GM19025 (cell line): ENCODE data around the gene TOR2A.
"Not testable (repeated sequence)": the region's sequence is repeated elsewhere in the genome, so short reads cannot be mapped to it uniquely, and the experiment has no call there.

Source experiments
- ATAC-seq: cut with Tn5 transposase; IDR thresholded peaks from one replicate; pipeline ENCODE4 v1.9.1; 2021; ENCODE audit warnings: mild to moderate bottlenecking, low read depth, moderate library complexity; ENCODE audit not compliant: unreplicated experiment

Gene TOR2A

GRCh38 chr9:127769101-127769500 lies 34.0 kb upstream of the TOR2A start:
- no peak for ATAC-seq

DNA sequence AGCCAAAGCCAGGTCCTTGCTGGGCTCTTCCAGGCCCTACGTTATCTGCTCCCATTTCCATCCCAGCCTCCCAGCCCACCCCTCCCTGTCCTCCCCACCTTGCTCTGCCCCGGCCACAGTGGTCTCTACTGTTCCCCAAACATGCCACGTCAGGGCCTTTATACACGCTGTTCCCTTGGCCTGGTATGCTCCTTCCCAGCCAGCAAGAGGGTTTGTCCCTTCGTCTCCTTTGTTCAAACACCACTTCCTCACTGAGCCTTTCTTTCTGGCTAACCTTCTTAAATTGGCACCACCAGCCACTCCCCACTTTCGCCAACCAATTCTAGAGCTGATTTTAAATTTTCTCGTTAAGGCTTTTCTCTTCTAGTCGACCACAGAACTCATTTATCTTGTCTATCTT lies 33.6 kb upstream of the TOR2A start:
- no peak for ATAC-seq

GRCh38 chr9:127767909-127768331 lies 32.8 kb upstream of the TOR2A start:
- ATAC-seq, result no peak

DNA sequence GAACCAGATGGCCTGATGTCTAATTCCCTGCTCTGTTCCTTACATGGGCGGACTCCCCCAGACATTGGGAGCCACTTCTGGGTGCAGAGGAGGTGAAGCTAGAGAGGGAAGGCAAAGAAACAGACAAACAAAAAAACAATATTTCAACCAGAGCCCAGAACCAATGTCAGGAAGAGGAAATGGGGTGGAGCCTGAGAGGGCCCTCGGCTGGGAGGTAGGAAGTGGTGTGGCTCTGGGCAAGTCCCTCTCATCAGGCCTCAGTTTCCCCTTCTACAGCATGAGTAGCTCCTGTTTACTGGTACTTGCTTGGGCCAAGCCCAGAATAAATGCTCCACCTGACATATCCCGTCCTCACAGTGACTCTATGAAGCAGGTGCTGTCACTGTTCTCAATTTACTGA lies 32.3 kb upstream of the TOR2A start:
- no peak for ATAC-seq

GRCh38 chr9:127765418-127765817 lies 30.3 kb upstream of the TOR2A start:
- ATAC-seq, result no peak

DNA sequence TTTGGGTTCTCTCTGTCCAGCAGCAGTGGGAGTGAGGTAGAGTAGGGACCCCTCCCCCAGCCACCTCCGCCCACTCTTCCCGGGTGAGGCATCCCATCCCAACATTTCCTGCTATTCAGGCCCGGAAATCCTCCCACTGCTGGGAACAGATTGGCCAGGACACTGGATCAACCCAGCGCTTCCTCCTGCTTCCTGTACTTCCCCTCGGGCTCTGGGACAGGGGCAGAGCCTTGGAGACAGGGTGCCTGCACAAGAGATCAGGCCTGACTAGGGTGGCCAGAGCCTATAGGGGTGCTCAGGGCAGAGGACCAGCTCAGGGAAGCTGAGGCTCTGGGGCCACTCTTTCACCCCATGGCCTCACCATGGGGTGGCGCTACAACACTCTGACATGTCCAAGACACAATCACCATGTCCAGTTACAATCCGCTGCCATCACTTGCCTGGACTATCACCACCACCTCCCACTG lies 28.9 kb upstream of the TOR2A start:
- no peak for ATAC-seq

DNA sequence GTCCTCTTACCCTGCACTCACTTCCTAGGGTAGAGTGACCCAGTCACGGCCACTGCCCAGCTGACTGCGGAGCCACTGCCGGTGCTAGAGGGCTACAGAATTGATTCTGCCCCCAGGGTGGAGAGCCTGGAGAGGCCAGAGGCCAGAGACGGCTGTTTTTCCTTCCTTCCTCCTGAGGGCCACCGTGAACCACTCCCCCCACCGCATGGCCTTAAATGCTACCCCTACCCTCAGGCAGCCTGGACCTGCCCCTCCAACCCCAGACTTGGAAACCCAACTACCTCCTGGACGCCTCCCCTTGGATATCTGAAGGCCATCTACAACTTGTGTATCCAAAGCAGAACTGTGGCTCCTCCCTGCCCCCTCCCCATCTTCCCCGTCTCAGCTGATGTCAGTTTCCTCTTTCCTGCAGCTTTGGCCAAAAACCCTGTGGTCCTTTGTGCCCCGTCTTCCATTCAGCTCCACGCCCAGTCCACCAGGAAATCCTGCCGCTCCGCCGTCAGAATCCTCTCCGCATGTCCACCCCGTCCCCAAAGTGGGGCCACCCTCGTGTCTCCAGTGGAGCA lies 27.1 kb upstream of the TOR2A start:
- no peak for ATAC-seq

GRCh38 chr9:127761491-127761956 lies 26.4 kb upstream of the TOR2A start:
- no peak for ATAC-seq

- no peak for ATAC-seq
Observed at GRCh38 chr9:127761061-127761460, 26.0 kb upstream of the TOR2A start.

DNA sequence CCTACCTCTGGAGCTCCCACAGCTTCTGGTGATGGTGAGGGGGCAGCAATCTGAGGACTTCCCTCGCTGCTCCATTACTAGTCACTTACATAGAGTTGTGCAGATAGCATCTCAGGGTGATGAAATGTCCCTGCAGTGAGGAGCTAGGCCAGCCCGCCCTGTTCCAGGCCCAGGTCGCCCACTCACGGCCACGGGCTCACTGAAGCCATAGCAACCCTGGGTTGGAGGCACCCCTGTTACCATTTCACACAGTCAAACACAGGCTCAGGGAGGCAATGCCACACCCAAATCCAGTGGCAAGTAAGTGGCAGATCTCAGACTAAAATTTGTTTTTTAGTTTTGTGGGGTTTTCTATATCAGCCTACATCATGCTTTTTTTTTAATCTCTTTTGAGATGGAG lies 23.7 kb upstream of the TOR2A start:
- ATAC-seq, result no peak

DNA sequence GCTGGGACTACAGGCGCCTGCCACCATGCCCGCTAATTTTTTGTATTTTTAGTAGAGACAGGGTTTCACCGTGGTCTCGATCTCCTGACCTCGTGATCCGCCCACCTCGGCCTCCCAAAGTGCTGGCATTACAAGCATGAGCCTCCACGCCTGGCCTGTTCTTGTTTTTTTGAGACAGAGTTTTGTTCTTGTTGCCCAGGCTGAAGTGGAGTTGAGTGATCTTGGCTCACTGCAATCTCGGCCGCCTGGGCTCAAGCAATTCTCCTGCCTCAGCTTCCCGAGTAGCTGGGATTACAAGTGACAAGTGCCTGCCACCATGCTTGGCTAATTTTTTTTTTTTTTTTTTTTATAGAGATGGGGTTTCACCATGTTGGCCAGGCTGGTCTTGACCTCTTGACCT lies 21.7 kb upstream of the TOR2A start:
- not testable (repeated sequence) for ATAC-seq

DNA sequence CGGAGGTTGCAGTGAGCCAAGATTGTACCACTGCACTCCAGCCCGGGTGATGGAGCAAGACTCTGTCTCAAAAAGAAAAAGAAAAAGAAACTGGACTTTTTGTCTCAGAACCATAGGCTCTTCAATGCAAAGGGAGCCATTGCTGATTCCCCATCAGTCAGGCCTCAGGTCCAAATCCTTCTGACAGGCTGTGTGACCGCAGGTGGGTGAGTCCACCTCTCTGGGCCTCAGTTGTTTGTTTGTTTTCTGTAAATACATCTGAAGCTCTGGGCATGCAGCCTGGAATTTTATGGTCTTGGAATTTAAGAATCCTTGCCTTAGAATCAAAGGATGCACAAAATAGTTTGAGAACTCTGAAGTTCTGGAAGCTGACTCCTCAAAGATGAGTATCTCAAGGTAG lies 21.1 kb upstream of the TOR2A start:
- ATAC-seq, result no peak

DNA sequence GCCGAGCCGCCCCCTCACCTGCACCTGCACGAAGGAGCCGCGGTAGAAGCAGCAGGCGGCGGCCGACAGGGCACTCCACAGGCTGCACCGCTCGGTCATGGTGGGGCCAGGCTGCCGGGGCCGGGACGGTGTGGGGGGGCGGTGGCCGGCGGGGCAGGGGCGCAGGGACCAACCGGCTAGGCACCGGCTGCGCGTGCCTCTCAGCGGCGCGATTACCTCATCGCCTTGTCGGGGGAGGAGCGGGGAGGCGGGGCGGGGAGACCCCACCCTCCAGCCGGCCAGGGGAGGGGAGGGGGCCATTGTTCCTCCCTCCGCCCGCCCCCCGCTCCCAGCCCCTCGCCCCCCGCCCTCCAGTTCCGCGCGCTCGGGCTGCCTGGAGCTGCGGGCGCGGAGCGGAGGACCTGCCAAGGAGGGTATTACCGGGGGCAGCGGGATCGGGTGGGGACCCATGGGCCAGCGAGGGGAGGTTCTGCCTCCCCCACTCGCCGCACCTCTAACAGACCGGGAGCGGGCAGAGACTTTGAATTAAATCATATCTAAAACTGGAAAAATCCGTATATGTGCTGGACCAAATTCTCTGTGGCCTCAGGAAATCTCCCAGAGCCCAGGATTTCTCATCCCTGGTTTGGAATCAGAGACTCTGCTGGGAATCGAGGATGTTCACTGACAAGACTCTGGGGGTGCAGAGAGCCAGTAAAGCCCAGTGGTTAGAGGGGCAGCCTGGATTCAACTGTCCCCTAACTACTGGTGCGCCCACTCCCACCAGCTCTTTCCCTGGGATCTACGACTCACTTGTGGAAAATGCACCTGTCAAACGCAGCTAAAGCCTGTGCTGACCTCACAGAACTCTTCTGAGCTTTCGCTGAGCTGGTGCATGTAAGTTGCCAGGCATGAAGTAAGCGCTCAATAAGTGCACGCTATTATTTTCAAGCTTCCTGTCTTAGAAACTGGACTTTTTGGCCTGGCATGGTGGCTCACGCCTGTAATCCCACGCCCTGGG lies 20.3 kb upstream of the TOR2A start:
- no peak for ATAC-seq

DNA sequence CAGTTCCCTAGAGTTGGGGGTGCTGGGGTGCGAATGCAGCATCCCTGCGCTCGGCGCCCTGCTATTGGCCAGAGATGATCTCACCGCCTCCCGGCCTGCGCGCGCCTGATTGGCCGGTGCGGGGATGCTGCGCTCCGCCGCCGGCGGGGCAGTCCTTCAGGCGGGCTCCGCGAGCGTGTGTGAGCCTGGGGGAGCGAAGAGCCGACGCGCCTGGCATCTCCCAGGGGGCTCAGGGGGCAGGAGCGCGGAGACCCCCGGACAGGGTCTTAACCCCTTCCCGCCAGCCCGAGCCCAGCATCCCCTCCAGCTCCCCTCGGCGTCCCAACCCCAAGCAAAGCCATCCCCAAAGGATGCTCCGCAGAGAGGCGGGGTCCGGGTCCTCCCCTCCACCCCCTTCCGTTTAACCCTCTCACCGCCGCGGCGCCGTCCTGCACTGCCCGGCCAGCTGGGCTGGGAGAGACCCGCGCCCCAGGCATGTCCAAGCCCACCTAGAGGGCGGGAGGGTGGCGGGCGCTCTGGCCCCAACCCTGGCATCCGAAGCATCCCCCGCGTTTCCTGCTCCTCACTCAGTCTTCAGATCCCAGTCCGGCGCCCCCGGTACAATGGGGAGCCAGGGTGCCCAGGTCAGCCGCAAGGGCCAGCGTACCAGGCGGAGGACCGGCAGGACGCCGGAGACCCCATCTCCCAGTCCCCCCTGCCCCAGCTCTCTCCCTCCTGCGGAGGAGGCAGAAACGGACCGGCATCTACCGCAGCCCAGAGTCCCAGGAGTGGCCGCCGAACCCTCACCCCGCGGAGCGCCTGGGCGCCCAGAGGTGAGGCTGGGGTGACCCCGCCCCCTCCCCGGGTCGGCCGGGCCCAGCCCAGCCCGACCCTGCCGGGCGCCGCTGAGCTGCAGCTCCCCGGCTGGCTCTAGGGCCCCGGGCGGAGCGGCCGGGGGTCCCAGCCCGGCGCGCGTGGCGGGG lies 19.3 kb upstream of the TOR2A start:
- no peak for ATAC-seq

DNA sequence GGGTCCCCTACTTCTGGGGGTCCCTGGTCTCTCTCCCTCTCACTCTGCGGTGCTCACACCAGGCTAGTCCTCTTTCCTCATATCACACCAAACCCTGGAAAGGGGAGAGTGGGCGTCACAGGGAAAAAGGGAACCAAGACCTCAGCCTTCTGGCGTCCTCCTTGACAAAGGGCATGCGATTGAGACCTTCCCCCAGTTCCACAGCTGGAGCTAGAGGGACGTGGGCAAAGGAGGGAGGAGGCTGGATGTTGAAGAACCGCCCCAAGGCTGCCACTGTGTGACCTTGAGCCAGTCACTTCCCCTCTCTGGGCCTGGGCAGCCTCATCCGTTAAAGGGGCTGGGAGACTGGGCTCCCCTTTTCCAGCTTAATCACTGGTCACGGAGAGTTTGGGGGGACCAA lies 18.5 kb upstream of the TOR2A start:
- no peak for ATAC-seq

- no peak for ATAC-seq
Observed at GRCh38 chr9:127753148-127753547, 18.1 kb upstream of the TOR2A start.

GRCh38 chr9:127751269-127752054 lies 16.4 kb upstream of the TOR2A start:
- ATAC-seq, result no peak

DNA sequence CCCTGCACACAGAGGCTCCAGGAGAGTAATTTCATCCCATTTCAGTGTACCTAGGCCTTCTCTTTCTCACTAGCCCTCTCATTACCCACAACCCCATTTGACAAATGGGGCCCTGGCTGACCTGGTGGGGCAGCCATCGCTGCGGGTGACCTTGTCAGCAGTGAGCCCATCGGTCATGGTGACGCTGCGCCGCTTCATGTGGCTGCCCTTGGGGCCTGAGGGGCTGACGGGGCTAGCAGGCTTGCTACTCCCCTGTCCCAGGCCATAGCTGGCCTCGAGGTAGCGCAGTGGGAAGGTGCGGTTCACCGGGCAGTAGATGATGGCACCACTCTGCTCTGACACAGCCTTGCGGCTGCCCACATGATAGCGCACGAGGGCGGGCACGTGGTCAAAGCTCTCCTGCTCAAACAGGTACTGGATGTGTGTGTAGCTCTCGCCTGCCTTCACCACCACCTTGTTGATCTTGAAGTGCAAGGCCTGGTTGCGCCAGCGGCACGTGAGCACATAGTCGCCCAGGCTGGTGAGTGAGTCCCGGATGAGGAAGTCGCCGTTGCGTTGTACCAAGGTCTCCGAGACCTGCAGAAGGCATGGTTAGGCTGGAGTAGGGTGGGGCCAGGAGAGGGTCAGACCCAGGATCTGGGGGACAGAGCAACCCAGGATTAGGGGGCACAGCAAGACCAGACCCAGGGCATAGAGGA lies 14.1 kb upstream of the TOR2A start:
- ATAC-seq, result no peak

- no peak for ATAC-seq
Observed at GRCh38 chr9:127746959-127747569, 12.0 kb upstream of the TOR2A start.
